Suppressor macrophage treated with lipopolysaccharide for 4 hours (primary cell): Measurements from ENCODE around the gene KIDINS220.

Experiments used
- DNase-seq: peaks from one replicate; pipeline ENCODE4 v3.0.0-alpha.2; 2020

KIDINS220 gene

GRCh38 chr2:8850845-8851487 is 13.6 kb upstream of the KIDINS220 start:
- no peak for DNase-seq

GRCh38 chr2:8849327-8849726 is 11.9 kb upstream of the KIDINS220 start:
- DNase-seq = no peak

GRCh38 chr2:8848328-8849100 is 11.1 kb upstream of the KIDINS220 start:
- no peak for DNase-seq

GRCh38 chr2:8847400-8847799 is 10.0 kb upstream of the KIDINS220 start:
- no peak for DNase-seq

GRCh38 chr2:8841932-8842331 is 4.5 kb upstream of the KIDINS220 start:
- peak; percentile 75 for DNase-seq

- no peak for DNase-seq
These were observed 3.2 kb upstream of the KIDINS220 start for GRCh38 chr2:8840475-8841091.

- no peak for DNase-seq
These were observed 2.0 kb upstream of the KIDINS220 start for GRCh38 chr2:8839189-8839965.

GRCh38 chr2:8837795-8838140 is 355 bp upstream of the KIDINS220 start:
- no peak for DNase-seq

GRCh38 chr2:8835279-8835678 is 2.1 kb downstream of the KIDINS220 start:
- no peak for DNase-seq

- no peak for DNase-seq
These were observed 3.6 kb downstream of the KIDINS220 start for GRCh38 chr2:8833853-8834252.

- no peak for DNase-seq
These were observed 5.9 kb downstream of the KIDINS220 start for GRCh38 chr2:8831516-8831915.

GRCh38 chr2:8827729-8828128 is 9.7 kb downstream of the KIDINS220 start:
- DNase-seq = no peak

GRCh38 chr2:8822218-8822617 is 15.2 kb downstream of the KIDINS220 start:
- peak; percentile 66 for DNase-seq

- DNase-seq = peak; percentile 68
These were observed 15.9 kb downstream of the KIDINS220 start for GRCh38 chr2:8821276-8822217.

- no peak for DNase-seq
These were observed 17.5 kb downstream of the KIDINS220 start for GRCh38 chr2:8819948-8820347.

- no peak for DNase-seq
These were observed 18.2 kb downstream of the KIDINS220 start for GRCh38 chr2:8819194-8819593.

GRCh38 chr2:8817221-8817620 is 20.2 kb downstream of the KIDINS220 start:
- DNase-seq = no peak

- no peak for DNase-seq
These were observed 30.3 kb downstream of the KIDINS220 start for GRCh38 chr2:8806885-8807704.

GRCh38 chr2:8805278-8806210 is 31.9 kb downstream of the KIDINS220 start:
- DNase-seq = no peak
